GM23338 (cell line): ENCODE results near the gene SLC16A13. TPM values are rescaled to one million over a fixed set of nuclear protein-coding genes. Genes with fewer than 3 reads are reported as not detected.

Source experiments
- ATAC-seq: fragments of 200-7000 bp; cut with Tn5 transposase; 3 replicates; pipeline ENCODE4 v1.9.1; 2020
- DNase-seq: peaks from one replicate; pipeline ENCODE4 v3.0.0-alpha.2; 2015; ENCODE audit warnings: low spot score
- H2AFZ ChIP-seq: fragments of 200-600 bp; sonication (generic); 2 replicates; pipeline ENCODE4 v1.8.0; 2016; ENCODE audit warnings: antibody characterized with exemption, mild to moderate bottlenecking, moderate library complexity
- H3F3A ChIP-seq: fragments of 200-600 bp; sonication (generic); replicated peaks from 2 replicates; pipeline ENCODE4 v1.8.0; 2017; ENCODE audit warnings: antibody characterized with exemption, mixed run types, low read depth
- H3K27ac ChIP-seq: fragments of 200-600 bp; sonication (generic); 2 replicates; pipeline ENCODE4 v1.6.1; 2016; ENCODE audit warnings: low read depth
- H3K27me3 ChIP-seq: fragments of 200-600 bp; sonication (generic); 2 replicates; pipeline ENCODE4 v1.8.0; 2016; ENCODE audit warnings: mild to moderate bottlenecking, mixed run types, moderate library complexity; ENCODE audit not compliant: insufficient read depth
- H3K36me3 ChIP-seq: fragments of 200-600 bp; sonication (generic); 2 replicates; pipeline ENCODE4 v1.8.0; 2016; ENCODE audit warnings: mild to moderate bottlenecking; ENCODE audit not compliant: insufficient read depth
- H3K4me1 ChIP-seq: fragments of 200-600 bp; sonication (generic); 2 replicates; pipeline ENCODE4 v1.8.0; 2016; ENCODE audit warnings: mild to moderate bottlenecking, moderate library complexity; ENCODE audit not compliant: insufficient read depth
- H3K4me2 ChIP-seq: fragments of 200-600 bp; sonication (generic); 2 replicates; pipeline ENCODE4 v1.7.1; 2017; ENCODE audit warnings: mixed run types
- H3K4me3 ChIP-seq: fragments of 200-600 bp; sonication (generic); 2 replicates; pipeline ENCODE4 v1.6.1; 2016; ENCODE audit warnings: mixed run types
- H3K79me2 ChIP-seq: fragments of 200-600 bp; sonication (generic); replicated peaks from 2 replicates; pipeline ENCODE4 v1.8.0; 2017; ENCODE audit warnings: mild to moderate bottlenecking; ENCODE audit not compliant: insufficient read depth
- H3K9me2 ChIP-seq: fragments of 200-600 bp; sonication (generic); 2 replicates; pipeline ENCODE4 v1.8.0; 2017; ENCODE audit not compliant: insufficient read depth
- H4K20me1 ChIP-seq: fragments of 200-600 bp; sonication (generic); replicated peaks from 2 replicates; pipeline ENCODE4 v1.8.0; 2017; ENCODE audit warnings: mild to moderate bottlenecking; ENCODE audit not compliant: insufficient read depth
- H3K27ac Mint-ChIP-seq: 2 replicates; pipeline ENCODE4 v1.8.0; 2020; ENCODE audit warnings: inconsistent platforms, mild to moderate bottlenecking, moderate library complexity, mixed read lengths
- H3K27me3 Mint-ChIP-seq: 3 replicates; pipeline ENCODE4 v1.8.0; 2022; ENCODE audit warnings: low read depth, mild to moderate bottlenecking, moderate library complexity, mixed read lengths, inconsistent platforms; ENCODE audit not compliant: insufficient read depth, poor library complexity
- H3K36me3 Mint-ChIP-seq: 3 replicates; pipeline ENCODE4 v1.8.0; 2021; ENCODE audit warnings: low read depth, mild to moderate bottlenecking, inconsistent platforms, moderate library complexity, mixed read lengths
- H3K4me1 Mint-ChIP-seq: 3 replicates; pipeline ENCODE4 v1.8.0; 2020; ENCODE audit warnings: mild to moderate bottlenecking, inconsistent platforms, mixed read lengths
- H3K4me3 Mint-ChIP-seq: 3 replicates; pipeline ENCODE4 v1.8.0; 2021; ENCODE audit warnings: moderate library complexity, mild to moderate bottlenecking, inconsistent platforms, mixed read lengths
- H3K9me3 Mint-ChIP-seq: 3 replicates; pipeline ENCODE4 v1.8.0; 2020; ENCODE audit warnings: moderate library complexity, mild to moderate bottlenecking, inconsistent platforms, mixed read lengths
- CREB1 ChIP-seq: fragments of 250-450 bp; sonication (Bioruptor Pico); IDR thresholded peaks from 2 replicates; pipeline ENCODE4 v1.5.0; 2020; ENCODE audit warnings: low read depth, mild to moderate bottlenecking, moderate library complexity
- ETS1 ChIP-seq: IDR thresholded peaks from 2 replicates; pipeline ENCODE4 v1.6.1; 2016; ENCODE audit warnings: antibody characterized with exemption
- EZH2 ChIP-seq: fragments of 200-600 bp; sonication (generic); IDR thresholded peaks from one replicate; pipeline ENCODE4 v1.8.0; 2017; ENCODE audit warnings: antibody characterized with exemption, mild to moderate bottlenecking, low read depth; ENCODE audit not compliant: unreplicated experiment
- EZH2phosphoT487 ChIP-seq: fragments of 200-600 bp; sonication (generic); IDR thresholded peaks from one replicate; pipeline ENCODE4 v1.8.1; 2018; ENCODE audit warnings: antibody characterized with exemption; ENCODE audit not compliant: unreplicated experiment
- JUNB ChIP-seq: IDR thresholded peaks from one replicate; pipeline ENCODE4 v1.6.1; 2016; ENCODE audit warnings: antibody characterized with exemption; ENCODE audit not compliant: unreplicated experiment
- NANOG ChIP-seq: IDR thresholded peaks from 2 replicates; pipeline ENCODE4 v1.6.1; 2016; ENCODE audit warnings: antibody characterized with exemption, borderline replicate concordance
- POLR2AphosphoS5 ChIP-seq: IDR thresholded peaks from 2 replicates; pipeline ENCODE4 v1.6.1; 2016; ENCODE audit warnings: antibody characterized with exemption, low read depth
- STAT1 ChIP-seq: IDR thresholded peaks from one replicate; pipeline ENCODE4 v1.6.1; 2016; ENCODE audit warnings: antibody characterized with exemption; ENCODE audit not compliant: unreplicated experiment
- ZNF114 ChIP-seq: fragments of 250-450 bp; sonication (Bioruptor Pico); IDR thresholded peaks from 2 replicates; pipeline ENCODE4 v1.5.0; 2020; ENCODE audit warnings: mild to moderate bottlenecking, moderate library complexity
- ZNF331 ChIP-seq: fragments of 250-450 bp; sonication (Bioruptor Pico); IDR thresholded peaks from 2 replicates; pipeline ENCODE4 v1.5.0; 2020; ENCODE audit warnings: low read depth, mild to moderate bottlenecking, moderate library complexity
- ZNF462 ChIP-seq: fragments of 250-450 bp; sonication (Bioruptor Pico); IDR thresholded peaks from 2 replicates; pipeline ENCODE4 v1.5.0; 2020; ENCODE audit warnings: mild to moderate bottlenecking, moderate library complexity
- polyA plus RNA-seq: library from polyadenylated mRNA; unstranded; fragments of >200 nt; fragmentation: Nextera tagmentation; extraction: Ambion mirVana; gene quantifications from 2 replicates; pipeline ENCODE4 v1.2.1, GENCODE V29; 2016
- total RNA-seq: library from RNA; depleted of rRNA; stranded (reverse); fragments of >200 nt; shearing (Covaris generic); gene quantifications from 2 replicates; pipeline ENCODE4 v1.2.3, GENCODE V29; 2014
- TF ChIP-seq, protein P1 (sequence below): IDR thresholded peaks from one replicate; pipeline ENCODE4 v1.6.1; 2018; ENCODE audit warnings: antibody characterized with exemption; ENCODE audit not compliant: unreplicated experiment

SLC16A13 gene
- total and polyA plus RNA-seq, 2 experiments from 2014 or later: 2.2 to 4.7 TPM

- TF ChIP-seq EZH2phosphoT487 (no peak), ZNF331 (CRISPR knock-in tag) (no peak)
Observed at GRCh38 chr17:7039832-7040231, 4.0 kb downstream of the SLC16A13 start (continued).

- ATAC-seq (peak; percentile 20), DNase-seq (peak; percentile 64)
- no peaks in the 10 kb centered on the region for H3K9me2 ChIP-seq
- H4K20me1 ChIP-seq: peaks cover 6% of the 10 kb centered on the region
- H3K36me3 ChIP-seq: no peaks in the 10 kb centered on the region
- no peaks in the 10 kb centered on the region for H3K9me3 Mint-ChIP-seq
- peaks cover 40% of the 10 kb centered on the region for H3K27me3 Mint-ChIP-seq
- peaks cover 32% of the 10 kb centered on the region for H3K4me1 Mint-ChIP-seq
- H3K36me3 Mint-ChIP-seq: peaks cover 3% of the 10 kb centered on the region; the same call in 1 of the 3 replicates
- no peaks in the 10 kb centered on the region for H3K79me2 ChIP-seq
- H3K4me1 ChIP-seq: peaks cover 22% of the 10 kb centered on the region; the same call in 1 of the 2 replicates
- H3K4me2 ChIP-seq: peak overlapping the region; percentile 94
- H3K4me3 ChIP-seq: peak overlapping the region; percentile 79
- H3K27me3 ChIP-seq: peaks cover 58% of the 10 kb centered on the region
- no peak overlapping the region for H3K27ac ChIP-seq
- peaks cover 14% of the 10 kb centered on the region; the same call in 1 of the 2 replicates for H3F3A ChIP-seq
- H3K27ac Mint-ChIP-seq: no peak overlapping the region
- peak overlapping the region; percentile 72 for H3K4me3 Mint-ChIP-seq
- 0 out of 2 replicates have a peak overlapping the region, but pooled peaks have one; percentile 56 for H2AFZ ChIP-seq
- TF ChIP-seq STAT1 (no peak), CREB1 (CRISPR knock-in tag) (no peak), ZNF114 (CRISPR knock-in tag) (no peak), POLR2AphosphoS5 (no peak), NANOG (no peak), JUNB (no peak), ETS1 (no peak), ZNF462 (CRISPR knock-in tag) (no peak), EZH2 (no peak), EZH2phosphoT487 (no peak), ZNF331 (CRISPR knock-in tag) (no peak)
- TF ChIP-seq, protein P1, sequence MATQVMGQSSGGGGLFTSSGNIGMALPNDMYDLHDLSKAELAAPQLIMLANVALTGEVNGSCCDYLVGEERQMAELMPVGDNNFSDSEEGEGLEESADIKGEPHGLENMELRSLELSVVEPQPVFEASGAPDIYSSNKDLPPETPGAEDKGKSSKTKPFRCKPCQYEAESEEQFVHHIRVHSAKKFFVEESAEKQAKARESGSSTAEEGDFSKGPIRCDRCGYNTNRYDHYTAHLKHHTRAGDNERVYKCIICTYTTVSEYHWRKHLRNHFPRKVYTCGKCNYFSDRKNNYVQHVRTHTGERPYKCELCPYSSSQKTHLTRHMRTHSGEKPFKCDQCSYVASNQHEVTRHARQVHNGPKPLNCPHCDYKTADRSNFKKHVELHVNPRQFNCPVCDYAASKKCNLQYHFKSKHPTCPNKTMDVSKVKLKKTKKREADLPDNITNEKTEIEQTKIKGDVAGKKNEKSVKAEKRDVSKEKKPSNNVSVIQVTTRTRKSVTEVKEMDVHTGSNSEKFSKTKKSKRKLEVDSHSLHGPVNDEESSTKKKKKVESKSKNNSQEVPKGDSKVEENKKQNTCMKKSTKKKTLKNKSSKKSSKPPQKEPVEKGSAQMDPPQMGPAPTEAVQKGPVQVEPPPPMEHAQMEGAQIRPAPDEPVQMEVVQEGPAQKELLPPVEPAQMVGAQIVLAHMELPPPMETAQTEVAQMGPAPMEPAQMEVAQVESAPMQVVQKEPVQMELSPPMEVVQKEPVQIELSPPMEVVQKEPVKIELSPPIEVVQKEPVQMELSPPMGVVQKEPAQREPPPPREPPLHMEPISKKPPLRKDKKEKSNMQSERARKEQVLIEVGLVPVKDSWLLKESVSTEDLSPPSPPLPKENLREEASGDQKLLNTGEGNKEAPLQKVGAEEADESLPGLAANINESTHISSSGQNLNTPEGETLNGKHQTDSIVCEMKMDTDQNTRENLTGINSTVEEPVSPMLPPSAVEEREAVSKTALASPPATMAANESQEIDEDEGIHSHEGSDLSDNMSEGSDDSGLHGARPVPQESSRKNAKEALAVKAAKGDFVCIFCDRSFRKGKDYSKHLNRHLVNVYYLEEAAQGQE: no peak
Observed at GRCh38 chr17:7041607-7042500, 6.0 kb downstream of the SLC16A13 start.
